ENCODE data around the gene CLPSL1. TPM values are rescaled to one million over a fixed set of nuclear protein-coding genes. Genes with fewer than 3 reads are reported as not detected.

Gene CLPSL1
- total and polyA plus RNA-seq, 2 of the 13 experiments (the other 11 are each of a cell fraction or from before 2014, with no cell fraction given), result not detected

GRCh38 chr6:35731414-35731735, 49.4 kb upstream of the CLPSL1 start (continued):
- no peak for TF ChIP-seq ZNF569 (CRISPR knock-in tag; IDR thresholded peaks at IDR 0.05; ENCODE audit: borderline replicate concordance)
- no peak for TF ChIP-seq ATF7-NPFF (CRISPR knock-in tag; IDR thresholded peaks at IDR 0.05; ENCODE audit: low read depth)
- TF ChIP-seq SYNCRIP (IDR thresholded peaks at IDR 0.05; ENCODE audit: insufficient read depth, low read depth, low read length), result no peak
- no peak for TF ChIP-seq ZNF383 (CRISPR knock-in tag; IDR thresholded peaks at IDR 0.05; ENCODE audit: borderline replicate concordance)
- 0 out of 2 replicates have a peak, but pooled peaks have one; percentile 4 for TF ChIP-seq ZFP90 (CRISPR knock-in tag; IDR thresholded peaks at IDR 0.05; ENCODE audit: borderline replicate concordance)
- TF ChIP-seq ZNF180 (CRISPR knock-in tag; IDR thresholded peaks at IDR 0.05; ENCODE audit: borderline replicate concordance, low read depth), result no peak
- TF ChIP-seq KLF11 (CRISPR knock-in tag; IDR thresholded peaks at IDR 0.05), result no peak
- no peak for TF ChIP-seq ZNF317 (CRISPR knock-in tag; IDR thresholded peaks at IDR 0.05)
- TF ChIP-seq ZNF740 (CRISPR knock-in tag; IDR thresholded peaks at IDR 0.05), result no peak
- TF ChIP-seq ZC3H4 (CRISPR knock-in tag; IDR thresholded peaks at IDR 0.05; ENCODE audit: borderline replicate concordance), result no peak
- TF ChIP-seq PRPF4 (IDR thresholded peaks at IDR 0.05; ENCODE audit: low read depth, low read length, poor library complexity, severe bottlenecking), result no peak
- no peak for TF ChIP-seq ZNF792 (CRISPR knock-in tag; IDR thresholded peaks at IDR 0.05)
- TF ChIP-seq NR2C2 (CRISPR knock-in tag; IDR thresholded peaks at IDR 0.05; ENCODE audit: borderline replicate concordance), result no peak
- no peak for TF ChIP-seq YY1 (IDR thresholded peaks at IDR 0.05; ENCODE audit: insufficient read depth, insufficient replicate concordance, low read depth, low read length)
- TF ChIP-seq PHF21A (CRISPR knock-in tag; IDR thresholded peaks at IDR 0.05), result no peak
- no peak for TF ChIP-seq MIXL1 (CRISPR knock-in tag; IDR thresholded peaks at IDR 0.05)
- no peak for TF ChIP-seq ZFP41 (CRISPR knock-in tag; IDR thresholded peaks at IDR 0.05; ENCODE audit: borderline replicate concordance)
- no peak for TF ChIP-seq ZNF563 (CRISPR knock-in tag; IDR thresholded peaks at IDR 0.05)
- no peak for TF ChIP-seq KDM5B (CRISPR knock-in tag; IDR thresholded peaks at IDR 0.05; ENCODE audit: borderline replicate concordance)
- no peak for TF ChIP-seq AGO2 (optimal IDR thresholded peaks at IDR 0.05; ENCODE audit: low read depth, low read length)
- no peak for TF ChIP-seq HOXA7 (CRISPR knock-in tag; IDR thresholded peaks at IDR 0.05)
- TF ChIP-seq ADNP (CRISPR knock-in tag; IDR thresholded peaks at IDR 0.05), result no peak
- TF ChIP-seq ZNF879 (CRISPR knock-in tag; IDR thresholded peaks at IDR 0.05), result no peak
- no peak for TF ChIP-seq ZNF160 (CRISPR knock-in tag; IDR thresholded peaks at IDR 0.05)
- TF ChIP-seq SNAPC4 (CRISPR knock-in tag; IDR thresholded peaks at IDR 0.05), result no peak
- no peak for TF ChIP-seq NONO (IDR thresholded peaks at IDR 0.05)
- no peak for TF ChIP-seq NONO (CRISPR knock-in tag; conservative IDR thresholded peaks at IDR 0.05)
